ENCODE data around the gene ERGIC1. TPM values are rescaled to one million over a fixed set of nuclear protein-coding genes. Genes with fewer than 3 reads are reported as not detected.

The ERGIC1 gene
- total RNA-seq, 1 experiment from 2014 or later = 89.8 TPM

- no peak for TF ChIP-seq JUN (CRISPR knock-in tag; IDR thresholded peaks at IDR 0.05)
- no peak for TF ChIP-seq ZNF219 (CRISPR knock-in tag; IDR thresholded peaks at IDR 0.05; ENCODE audit: borderline replicate concordance)
- TF ChIP-seq CBFB (CRISPR knock-in tag; IDR thresholded peaks at IDR 0.05; ENCODE audit: low read depth) = no peak
Measured at GRCh38 chr5:172951371-172952033, 117.5 kb downstream of the ERGIC1 start (continued).

GRCh38 chr5:172952034-172952511 is 118.0 kb downstream of the ERGIC1 start:
- H3K36me3 Mint-ChIP-seq = peaks cover 14% of the 10 kb centered on the region
- H3K27ac Mint-ChIP-seq = no peak overlapping the region
- no peak overlapping the region for H3K4me3 Mint-ChIP-seq
- H3K27me3 Mint-ChIP-seq (ENCODE audit: low read depth) = peaks cover 29% of the 10 kb centered on the region
- H3K4me1 Mint-ChIP-seq = no peaks in the 10 kb centered on the region
- CTCF ChIA-PET = interaction anchor here (4.2 kb wide), 1 partner anchor 13 kb away, joined by 16 read pairs; no protein-coding TSS in a partner anchor
- ATAC-seq (no peak), DNase-seq (ENCODE audit: low spot score) (no peak)
- no peaks in the 10 kb centered on the region for H3K9me3 Mint-ChIP-seq
- TF ChIP-seq ZNF416 (CRISPR knock-in tag; IDR thresholded peaks at IDR 0.05) = no peak
- TF ChIP-seq USF2 (CRISPR knock-in tag; IDR thresholded peaks at IDR 0.05) = no peak
- no peak for TF ChIP-seq ZNF317 (CRISPR knock-in tag; IDR thresholded peaks at IDR 0.05; ENCODE audit: borderline replicate concordance, low read depth)
- no peak for TF ChIP-seq ZNF396 (CRISPR knock-in tag; IDR thresholded peaks at IDR 0.05; ENCODE audit: borderline replicate concordance)
- TF ChIP-seq E2F5 (CRISPR knock-in tag; IDR thresholded peaks at IDR 0.05) = no peak
- POLR2A ChIA-PET = no interaction called here

- Mint-ChIP-seq H3K9me3 (no peaks in the 10 kb centered on the region), H3K27ac (no peak overlapping the region), H3K4me3 (no peak overlapping the region), H3K27me3 (ENCODE audit: low read depth) (peaks cover 44% of the 10 kb centered on the region), H3K4me1 (no peaks in the 10 kb centered on the region), H3K36me3 (peaks cover 6% of the 10 kb centered on the region)
- TF ChIP-seq NR3C1 (CRISPR knock-in tag; conservative IDR thresholded peaks at IDR 0.05; ENCODE audit: low read depth) = no peak
- ChIA-PET POLR2A (interaction anchor here (0.6 kb wide), 1 partner anchor 175 kb away, joined by 3 read pairs; no protein-coding TSS in a partner anchor), CTCF (interaction anchor here (0.9 to 1.8 kb wide), 4 partner anchors 15 to 247 kb away, joined by 3 to 6 read pairs (median 5); no protein-coding TSS in a partner anchor)
- DNase-seq (ENCODE audit: low spot score) (no peak), ATAC-seq (no peak)
Measured at GRCh38 chr5:172953776-172954675, 120.0 kb downstream of the ERGIC1 start.

- ChIA-PET CTCF (interaction anchor here (1.2 kb wide), 1 partner anchor 15 kb away, joined by 3 read pairs; no protein-coding TSS in a partner anchor), POLR2A (interaction anchor here (0.5 to 0.6 kb wide), 2 partner anchors 133 to 176 kb away, joined by 3 to 5 read pairs; no protein-coding TSS in a partner anchor)
- no peak overlapping the region for H3K4me3 Mint-ChIP-seq
- no peak overlapping the region for H3K27ac Mint-ChIP-seq
- peaks cover 44% of the 10 kb centered on the region for H3K27me3 Mint-ChIP-seq (ENCODE audit: low read depth)
- ATAC-seq = no peak
- peaks cover 2% of the 10 kb centered on the region for H3K4me1 Mint-ChIP-seq
- DNase-seq (ENCODE audit: low spot score) = no peak
- peaks cover 5% of the 10 kb centered on the region for H3K36me3 Mint-ChIP-seq
- H3K9me3 Mint-ChIP-seq = no peaks in the 10 kb centered on the region
- TF ChIP-seq ZNF512 (CRISPR knock-in tag; IDR thresholded peaks at IDR 0.05; ENCODE audit: borderline replicate concordance) = no peak
- TF ChIP-seq AFF4 (CRISPR knock-in tag; IDR thresholded peaks at IDR 0.05; ENCODE audit: borderline replicate concordance) = no peak
- no peak for TF ChIP-seq ZBTB43 (CRISPR knock-in tag; IDR thresholded peaks at IDR 0.05)
- no peak for TF ChIP-seq ATF6 (CRISPR knock-in tag; IDR thresholded peaks at IDR 0.05)
- no peak for TF ChIP-seq IRF1 (CRISPR knock-in tag; IDR thresholded peaks at IDR 0.05)
- no peak for TF ChIP-seq ZNF416 (CRISPR knock-in tag; IDR thresholded peaks at IDR 0.05)
Measured at GRCh38 chr5:172954751-172955159, 120.7 kb downstream of the ERGIC1 start.
